AG09319 (cell line): ENCODE measurements around the gene STOML3.

Experiments
- DNase-seq: peaks from one replicate; pipeline ENCODE4 v3.0.0-alpha.2; 2010; ENCODE audit warnings: low read depth; ENCODE audit errors: extremely low read depth
- TF ChIP-seq, protein P1 (sequence below): IDR thresholded peaks from 2 replicates; pipeline ENCODE4 v1.5.1; 2011; ENCODE audit warnings: low read depth, mild to moderate bottlenecking, inconsistent platforms, low read length, moderate library complexity

The STOML3 gene

DNA sequence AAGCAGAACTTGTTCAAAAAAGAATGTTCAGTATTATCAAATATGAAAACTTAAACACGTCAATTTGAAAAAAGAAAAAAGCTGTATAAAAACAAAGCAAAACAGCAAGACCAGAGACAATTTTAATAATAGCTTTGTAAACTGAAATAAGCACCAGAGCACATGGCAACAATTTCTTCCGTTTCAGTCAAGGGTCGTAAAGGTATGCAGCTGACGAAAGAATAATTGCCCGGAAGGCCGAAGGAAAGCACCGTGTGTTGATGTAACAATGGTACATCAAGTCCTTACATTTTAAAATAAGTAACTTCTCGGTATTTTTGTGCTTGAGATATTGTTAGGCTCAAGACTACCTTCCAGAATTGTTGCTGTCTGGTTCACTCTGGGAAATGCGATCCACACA lies 45.6 kb upstream of the STOML3 start:
- DNase-seq = no peak
- TF ChIP-seq, protein P1, sequence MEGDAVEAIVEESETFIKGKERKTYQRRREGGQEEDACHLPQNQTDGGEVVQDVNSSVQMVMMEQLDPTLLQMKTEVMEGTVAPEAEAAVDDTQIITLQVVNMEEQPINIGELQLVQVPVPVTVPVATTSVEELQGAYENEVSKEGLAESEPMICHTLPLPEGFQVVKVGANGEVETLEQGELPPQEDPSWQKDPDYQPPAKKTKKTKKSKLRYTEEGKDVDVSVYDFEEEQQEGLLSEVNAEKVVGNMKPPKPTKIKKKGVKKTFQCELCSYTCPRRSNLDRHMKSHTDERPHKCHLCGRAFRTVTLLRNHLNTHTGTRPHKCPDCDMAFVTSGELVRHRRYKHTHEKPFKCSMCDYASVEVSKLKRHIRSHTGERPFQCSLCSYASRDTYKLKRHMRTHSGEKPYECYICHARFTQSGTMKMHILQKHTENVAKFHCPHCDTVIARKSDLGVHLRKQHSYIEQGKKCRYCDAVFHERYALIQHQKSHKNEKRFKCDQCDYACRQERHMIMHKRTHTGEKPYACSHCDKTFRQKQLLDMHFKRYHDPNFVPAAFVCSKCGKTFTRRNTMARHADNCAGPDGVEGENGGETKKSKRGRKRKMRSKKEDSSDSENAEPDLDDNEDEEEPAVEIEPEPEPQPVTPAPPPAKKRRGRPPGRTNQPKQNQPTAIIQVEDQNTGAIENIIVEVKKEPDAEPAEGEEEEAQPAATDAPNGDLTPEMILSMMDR = no peak

DNA sequence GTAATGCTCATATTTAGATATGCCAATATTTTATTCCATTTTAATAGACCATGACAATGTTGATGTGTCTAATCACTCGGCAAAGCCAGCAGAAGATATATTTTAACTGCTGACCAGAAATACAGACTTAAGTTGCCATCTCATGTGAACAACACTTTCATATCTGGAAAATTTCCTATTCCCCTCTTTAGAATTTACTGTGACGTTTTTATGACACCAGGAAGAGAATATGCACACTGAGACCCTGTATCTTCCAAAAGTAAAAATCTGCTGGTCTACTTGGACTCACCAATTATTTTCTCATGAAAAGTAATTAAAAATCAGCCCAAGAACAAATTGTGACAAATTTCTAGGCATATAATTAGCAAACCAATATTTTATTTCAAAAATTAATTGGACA lies 45.2 kb upstream of the STOML3 start:
- DNase-seq = no peak
- TF ChIP-seq, protein P1 = no peak

DNA sequence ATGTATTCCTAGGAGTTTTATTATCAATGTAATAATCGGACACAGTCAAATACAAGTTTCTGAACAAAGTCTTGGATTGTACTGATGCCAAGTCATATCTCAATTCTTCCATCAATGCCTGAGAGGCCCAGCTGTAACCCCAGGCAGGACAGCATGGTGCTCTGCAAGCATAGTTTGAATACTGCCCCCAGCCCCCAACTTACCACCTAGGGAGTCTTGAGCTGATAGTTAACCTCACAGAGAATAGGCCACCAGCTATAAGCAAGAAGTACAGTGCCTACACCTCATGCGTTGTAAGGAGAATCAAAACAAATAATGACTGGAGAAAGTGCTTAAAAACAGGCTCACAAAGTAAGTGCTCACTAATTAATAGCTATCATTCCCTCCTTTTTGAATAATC lies 44.6 kb upstream of the STOML3 start:
- DNase-seq = no peak
- TF ChIP-seq, protein P1 = no peak

DNA sequence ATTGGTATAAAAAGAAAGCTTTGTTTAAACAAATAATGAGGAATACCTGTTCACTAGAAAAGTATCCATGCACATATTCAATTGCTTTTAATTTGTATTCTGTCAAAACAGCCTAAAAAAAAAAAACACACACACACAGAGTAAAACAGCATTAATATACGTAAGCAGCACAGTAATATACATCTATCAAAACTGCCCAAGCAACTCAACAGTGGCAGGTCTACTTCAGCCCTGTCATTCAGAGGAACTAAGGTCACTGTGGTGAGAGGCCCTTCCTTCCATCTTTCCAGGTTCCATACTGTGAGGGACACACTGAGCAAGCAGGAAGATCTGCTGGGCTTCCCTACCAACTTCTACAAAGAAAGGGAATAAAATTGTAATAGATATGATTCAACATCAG lies 43.5 kb upstream of the STOML3 start:
- no peak for DNase-seq
- TF ChIP-seq, protein P1 = no peak

DNA sequence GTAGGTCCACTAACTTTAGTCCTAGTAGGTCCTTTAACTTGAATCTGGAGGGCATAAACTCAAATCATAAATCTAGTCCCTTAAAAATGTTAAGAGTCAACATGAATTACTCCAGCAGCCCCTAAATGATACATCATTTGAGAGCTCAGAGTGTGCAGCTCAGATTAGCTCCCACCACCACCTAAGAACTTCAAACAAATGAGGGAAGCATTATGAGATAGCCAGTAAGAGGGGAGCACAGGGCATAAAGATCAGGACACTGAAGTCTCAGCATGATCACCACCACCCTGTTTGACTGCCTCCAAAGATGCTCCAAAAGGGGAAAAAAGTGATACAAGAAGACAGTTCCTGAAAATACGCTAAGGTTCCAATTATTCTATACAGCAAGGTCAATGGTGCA lies 41.5 kb upstream of the STOML3 start:
- DNase-seq = no peak
- TF ChIP-seq, protein P1 = no peak

DNA sequence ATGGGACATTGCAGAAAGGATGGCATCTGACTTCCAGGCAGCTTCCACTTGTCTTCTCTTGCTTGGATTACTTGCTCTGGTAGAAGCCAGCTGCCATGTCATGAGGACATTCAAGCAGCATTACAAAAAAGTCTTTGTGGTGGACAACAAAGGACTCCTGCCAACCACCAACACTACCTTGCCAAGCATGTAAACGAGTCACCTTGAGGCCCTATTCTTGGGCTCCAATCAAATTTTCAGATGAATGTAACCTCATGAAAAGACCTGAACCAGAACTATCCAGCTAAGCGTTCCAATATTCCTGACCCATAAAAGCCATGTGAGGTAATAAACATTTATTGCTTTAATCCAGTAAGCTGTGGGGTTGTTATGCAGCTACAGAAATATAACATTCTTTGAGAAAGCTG lies 34.8 kb upstream of the STOML3 start:
- TF ChIP-seq, protein P1 = no peak
- no peak for DNase-seq

DNA sequence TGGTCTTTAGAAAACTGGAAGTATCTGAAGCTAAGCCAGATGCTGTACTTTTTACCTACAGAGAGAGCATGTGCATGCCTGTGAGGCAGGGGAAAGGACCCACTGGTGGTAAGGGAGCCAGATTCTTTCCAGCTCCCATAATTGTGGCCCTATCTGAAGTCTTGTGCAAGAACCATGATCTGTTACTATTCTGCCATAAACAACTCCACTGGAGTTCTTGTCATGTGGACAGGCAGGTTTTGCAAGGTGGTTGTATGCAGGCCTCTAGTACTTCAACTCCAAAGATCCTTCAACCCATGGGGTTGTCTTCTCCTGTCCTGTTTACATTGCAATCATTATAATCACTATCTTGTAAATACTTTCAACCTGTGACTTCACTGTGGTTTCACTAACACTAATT lies 33.1 kb upstream of the STOML3 start:
- no peak for DNase-seq
- TF ChIP-seq, protein P1 = no peak
